Measurements from ENCODE around the gene HPD.
"Not testable (repeated sequence)": the region's sequence is repeated elsewhere in the genome, so short reads cannot be mapped to it uniquely, and the experiment has no call there.

The HPD gene

DNA sequence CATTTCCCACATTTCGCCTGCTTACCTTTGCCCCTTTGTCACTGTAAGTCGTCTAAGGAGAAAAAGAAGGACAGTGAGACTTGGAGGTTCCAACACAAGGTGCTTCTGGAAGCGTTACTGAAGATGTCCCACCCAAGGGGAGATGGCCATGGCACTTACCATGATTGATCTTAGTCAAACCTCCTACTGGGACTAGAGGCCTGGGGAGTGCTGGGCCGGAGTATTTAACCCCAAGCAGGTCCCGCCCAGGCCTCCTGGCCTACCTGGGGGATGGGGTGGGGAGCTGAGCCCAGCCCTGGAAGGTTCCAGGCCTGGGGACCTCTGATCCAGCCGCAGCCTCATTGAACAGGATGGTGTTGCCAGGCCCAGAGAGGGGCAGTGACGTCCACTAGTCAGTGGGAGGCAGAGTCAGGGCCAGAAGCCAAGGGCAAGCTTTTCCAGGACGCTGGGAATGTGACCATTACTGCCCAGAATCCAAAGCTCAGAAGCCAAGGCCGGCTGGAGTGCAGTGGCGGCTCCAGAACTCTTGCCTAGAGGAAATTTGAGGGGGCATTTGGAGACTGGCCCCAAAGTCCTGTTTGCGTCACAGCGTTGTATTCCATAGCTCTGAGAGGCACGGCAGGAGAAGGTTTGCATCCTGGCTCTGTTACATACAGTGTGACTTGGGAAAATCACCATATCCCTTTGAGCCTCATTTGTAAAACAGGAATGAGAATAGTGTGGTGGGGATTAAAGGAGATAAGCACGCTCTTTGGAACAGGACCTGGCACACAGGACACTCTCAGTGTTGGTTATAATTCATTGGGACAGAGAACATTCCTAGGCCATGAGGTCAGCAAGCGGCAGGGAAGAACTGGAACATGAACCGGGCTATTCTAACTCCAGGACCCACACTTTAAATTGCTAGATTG lies at the start of gene HPD:
Gene HPD, minus strand, starts transcription at position 198 of the 911 bp plus-strand sequence. Its CDS starts 36 bp downstream, at position 162.
- DNase-seq = peak; percentile 81

DNA sequence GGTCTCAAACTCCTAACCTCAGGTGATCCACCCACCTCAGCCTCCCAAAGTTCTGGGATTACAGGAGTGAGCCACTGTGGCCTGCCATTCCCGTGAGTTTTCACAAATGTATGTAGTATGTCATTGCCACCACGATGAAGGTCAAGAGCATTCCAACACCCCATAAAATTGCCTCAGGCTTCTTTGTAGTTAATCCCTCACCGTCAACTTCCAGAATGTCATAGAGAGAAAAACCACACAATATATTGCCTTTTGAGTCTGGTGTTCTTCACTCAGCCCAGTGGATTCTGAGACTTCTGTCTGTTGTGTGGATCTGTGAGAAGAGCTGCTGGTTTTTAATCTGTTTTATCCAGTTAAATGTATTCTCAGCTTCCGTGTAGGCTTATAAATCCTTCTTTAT lies 47.1 kb upstream of the HPD start:
- DNase-seq = no peak

DNA sequence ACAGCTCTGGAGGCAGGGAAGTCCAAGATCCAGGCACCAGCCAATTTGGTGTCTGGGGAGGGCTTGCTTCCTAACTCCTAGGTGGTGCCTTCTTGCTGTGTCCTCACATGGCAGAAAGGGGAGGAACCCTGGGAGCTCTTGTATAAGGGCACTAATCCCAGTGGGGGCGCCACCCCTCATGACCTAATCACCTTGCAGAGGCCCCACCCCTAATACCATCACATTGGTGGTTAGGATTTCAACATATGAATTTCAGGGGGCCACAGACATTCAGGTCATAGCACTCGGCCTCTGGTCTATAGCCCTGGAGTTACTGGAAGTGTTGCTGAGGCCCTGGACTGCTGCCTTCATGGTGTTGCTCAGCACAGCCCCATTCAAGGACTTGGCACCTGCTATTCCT lies 44.5 kb upstream of the HPD start:
- no peak for DNase-seq

DNA sequence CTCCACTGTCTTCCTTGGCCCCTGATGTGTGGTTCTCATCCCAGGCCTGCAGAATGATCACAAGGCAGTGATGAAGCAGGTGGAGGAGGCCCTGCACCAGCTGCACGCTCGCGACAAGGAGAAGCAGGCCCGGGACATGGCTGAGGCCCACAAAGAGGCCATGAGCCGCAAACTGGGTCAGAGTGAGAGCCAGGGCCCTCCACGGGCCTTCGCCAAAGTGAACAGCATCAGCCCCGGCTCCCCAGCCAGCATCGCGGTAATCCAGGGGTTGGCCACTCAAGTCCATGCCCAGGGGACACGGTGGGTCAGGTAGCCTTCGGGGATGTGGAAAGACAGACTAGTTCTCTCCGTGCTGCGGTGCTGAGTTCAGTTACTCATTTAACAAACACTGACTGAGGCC lies 40.9 kb upstream of the HPD start:
- DNase-seq = no peak

DNA sequence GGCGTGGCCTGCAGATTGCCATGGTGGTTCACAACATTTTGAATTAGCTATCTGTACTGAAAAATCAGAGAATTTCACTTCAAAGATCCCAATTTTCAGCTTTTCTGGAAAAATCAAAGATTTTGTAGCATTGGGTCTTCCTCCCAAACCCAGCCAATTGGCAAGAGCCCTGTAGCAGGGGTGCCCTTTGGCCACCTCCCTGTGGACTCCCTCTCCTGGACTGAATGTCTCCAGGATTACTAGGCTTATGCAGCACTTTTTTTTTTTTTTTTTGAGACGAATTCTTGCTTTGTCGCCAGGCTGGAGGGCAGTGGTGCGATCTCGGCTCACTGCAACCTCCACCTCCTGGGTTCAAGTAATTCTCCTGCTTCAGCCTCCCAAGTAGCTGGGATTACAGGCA lies 39.6 kb upstream of the HPD start:
- no peak for DNase-seq

DNA sequence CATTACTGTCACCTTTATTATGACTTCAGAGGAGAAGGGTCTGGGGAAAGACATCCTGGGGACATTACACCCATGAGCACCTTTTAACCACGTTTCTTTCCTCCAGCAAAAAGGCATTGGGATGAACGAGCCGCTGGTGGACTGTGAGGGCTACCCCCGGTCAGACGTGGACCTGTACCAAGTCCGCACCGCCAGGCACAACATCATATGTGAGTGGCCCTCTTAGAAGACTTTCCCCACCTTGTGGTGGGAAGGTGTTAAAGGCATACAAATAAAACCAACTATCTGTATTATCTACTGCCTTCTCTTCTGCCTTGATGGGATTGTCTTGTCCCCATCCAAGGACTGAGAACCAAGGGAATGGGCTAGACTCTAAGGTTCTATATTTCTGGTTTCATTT lies 36.0 kb upstream of the HPD start:
- DNase-seq = no peak

- DNase-seq = peak; percentile 63
Observed at GRCh38 chr12:121893961-121894460, 35.4 kb upstream of the HPD start.

DNA sequence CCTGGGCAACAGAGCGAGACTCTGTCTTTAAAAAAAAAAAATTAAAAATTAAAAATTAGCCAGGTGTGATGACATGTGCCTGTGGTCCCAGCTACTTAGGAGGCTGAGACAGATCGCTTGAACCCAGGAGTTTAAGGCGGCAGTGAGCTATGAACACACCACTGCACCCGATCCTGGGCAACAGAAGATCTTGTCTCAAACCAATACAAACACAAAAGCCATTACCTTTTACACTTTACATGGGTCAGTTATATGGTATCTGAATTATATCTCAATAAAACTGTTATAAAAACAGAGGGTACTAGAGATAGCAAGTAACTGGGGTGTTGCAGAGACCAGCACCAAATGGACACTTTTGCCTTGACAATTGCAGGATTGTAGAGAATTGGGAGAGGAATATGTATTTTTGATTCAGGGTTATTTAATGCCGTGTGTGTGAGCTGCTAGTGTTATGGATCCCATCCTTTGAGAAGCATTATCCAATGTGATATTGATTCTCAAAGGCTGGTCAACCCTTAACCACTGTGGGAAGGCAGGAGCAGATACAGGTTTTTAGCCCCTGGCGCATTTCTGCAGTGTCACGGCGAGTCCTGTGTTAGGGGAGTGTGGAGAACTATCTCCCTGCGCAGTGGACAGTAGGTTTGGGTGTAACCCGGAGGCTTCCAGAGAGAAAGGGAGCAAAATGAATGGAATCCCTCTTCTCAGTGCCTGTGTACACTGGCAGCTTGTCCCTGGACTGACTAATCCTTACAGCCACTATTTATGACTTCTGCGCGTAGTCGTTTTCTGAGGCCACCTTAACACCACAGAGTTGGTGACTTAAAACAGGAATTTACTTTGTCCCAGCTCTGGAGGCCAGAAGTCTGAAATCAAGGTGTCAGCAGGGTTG lies 34.3 kb upstream of the HPD start:
- DNase-seq = no peak

DNA sequence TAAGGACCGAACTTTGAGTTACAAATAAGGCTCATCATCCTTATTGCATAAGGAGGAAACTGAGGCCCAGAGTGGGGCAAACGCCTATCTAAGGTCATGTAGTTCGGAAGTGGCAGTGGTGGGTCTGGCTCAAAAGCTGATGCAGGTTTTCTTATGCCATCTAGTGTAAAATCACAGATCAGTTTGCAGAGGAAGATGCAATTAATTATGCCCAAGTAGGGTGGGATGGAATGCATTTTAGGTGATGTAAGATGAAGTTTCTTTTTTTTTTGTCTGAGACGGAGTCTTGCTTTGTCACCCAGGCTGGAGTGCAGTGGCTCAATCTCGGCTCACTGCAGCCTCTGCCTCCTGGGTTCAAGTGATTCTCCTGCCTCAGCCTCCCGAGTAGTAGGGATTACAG lies 31.0 kb upstream of the HPD start:
- not testable (repeated sequence) for DNase-seq

DNA sequence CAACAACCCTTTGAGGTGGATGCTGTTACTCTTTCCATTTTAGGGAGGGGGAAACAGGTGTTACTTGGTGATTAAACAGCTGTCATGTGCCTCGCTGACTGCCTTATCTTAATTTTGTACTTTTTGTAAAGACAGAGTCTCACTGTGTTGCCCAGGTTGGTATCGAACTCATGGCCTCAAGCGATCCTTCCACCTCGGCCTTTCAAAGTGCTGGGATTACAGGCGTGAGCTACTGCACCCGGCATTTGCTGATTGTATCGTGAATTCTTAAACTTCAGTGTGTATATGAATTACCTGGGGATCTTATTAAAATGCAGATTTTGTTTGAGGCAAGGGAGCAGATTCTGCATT lies 30.6 kb upstream of the HPD start:
- DNase-seq = no peak

DNA sequence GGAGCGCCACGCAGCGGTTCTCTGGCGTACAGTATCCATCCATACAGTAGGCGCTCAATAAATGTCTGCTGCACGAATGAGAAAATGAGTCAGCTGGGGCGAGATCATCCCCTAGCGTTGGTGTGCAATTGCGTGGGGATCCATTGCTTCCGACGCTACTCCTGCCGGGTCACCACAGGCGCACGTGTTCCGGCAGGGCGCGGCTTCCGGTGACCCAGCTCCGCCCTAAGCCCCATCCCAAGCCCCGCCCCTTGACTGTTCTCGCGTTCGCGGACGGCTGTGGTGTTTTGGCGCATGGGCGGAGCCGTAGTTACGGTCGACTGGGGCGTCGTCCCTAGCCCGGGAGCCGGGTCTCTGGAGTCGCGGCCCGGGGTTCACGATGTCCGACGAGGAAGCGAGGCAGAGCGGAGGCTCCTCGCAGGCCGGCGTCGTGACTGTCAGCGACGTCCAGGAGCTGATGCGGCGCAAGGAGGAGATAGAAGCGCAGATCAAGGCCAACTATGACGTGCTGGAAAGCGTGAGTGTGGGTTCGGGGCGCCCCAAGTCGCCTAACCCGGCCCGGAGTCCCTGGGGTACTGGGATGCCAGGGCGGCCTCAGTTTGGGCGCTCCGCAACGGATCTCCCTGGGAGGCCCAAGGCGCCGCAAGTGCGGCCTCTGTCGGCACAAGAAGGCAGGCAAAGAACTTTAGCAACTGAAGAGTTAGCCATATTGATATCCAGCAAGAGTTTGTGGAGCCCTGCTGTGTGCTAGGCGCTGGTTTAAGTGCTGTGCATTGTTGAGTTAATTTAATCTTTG lies 30.0 kb upstream of the HPD start, which contains the start of gene PSMD9:
Gene PSMD9, plus strand, starts transcription at position 313 of the 796 bp plus-strand sequence. Its CDS starts 67 bp downstream, at position 380.
- DNase-seq = peak; percentile 99

DNA sequence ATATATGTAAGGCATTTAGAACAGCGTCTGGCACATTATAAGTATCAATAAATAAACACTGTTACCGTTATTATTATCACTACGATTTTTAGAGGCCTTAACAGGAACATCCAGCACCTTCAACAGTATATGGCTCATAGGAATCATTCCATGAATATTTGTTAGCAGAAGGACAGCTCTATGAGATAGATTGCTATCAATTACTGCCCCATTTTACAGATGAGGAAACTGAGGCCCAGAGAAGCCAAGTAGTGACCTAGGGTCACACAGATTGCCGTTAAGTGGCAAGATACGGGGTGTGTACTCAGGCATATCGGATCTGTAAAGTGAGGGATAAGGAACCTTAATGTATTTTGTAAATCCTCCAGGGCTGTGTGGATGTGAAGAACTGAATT lies 29.4 kb upstream of the HPD start:
- no peak for DNase-seq

DNA sequence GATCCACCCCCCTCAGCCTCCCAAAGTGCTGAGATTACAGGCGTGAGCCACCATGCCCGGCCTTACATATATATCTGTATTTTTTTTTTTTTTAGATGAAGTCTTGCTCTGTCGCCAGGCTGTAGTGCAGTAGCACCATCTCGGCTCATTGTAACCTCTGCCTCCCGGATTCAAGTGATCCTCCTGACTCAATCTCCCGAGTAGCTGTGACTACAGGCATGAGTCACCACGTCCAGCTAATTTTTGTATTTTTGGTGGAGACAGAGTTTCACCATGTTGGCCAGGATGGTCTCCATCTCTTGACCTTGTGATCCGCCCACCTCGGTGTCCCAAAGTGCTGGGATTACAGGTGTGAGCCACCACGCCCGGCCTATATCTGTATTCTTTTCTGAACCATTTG lies 26.5 kb upstream of the HPD start:
- DNase-seq = peak; percentile 60

DNA sequence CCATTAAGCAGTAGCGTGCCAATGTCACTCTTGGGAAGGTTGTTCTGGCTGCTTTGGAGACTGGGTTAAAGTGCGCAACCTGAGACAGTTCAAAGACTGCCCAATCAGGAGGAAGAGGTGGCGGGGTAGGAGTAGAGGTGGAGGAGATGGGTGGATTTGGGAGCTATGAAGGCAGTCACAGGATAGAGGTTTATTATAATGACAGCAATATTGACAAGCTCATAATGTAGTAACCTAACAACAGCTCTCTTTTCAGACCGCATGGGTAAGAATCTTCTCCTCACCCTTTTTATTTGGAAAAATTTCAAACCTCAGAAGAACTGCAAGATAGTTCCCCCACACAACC lies 24.6 kb upstream of the HPD start:
- DNase-seq = no peak

DNA sequence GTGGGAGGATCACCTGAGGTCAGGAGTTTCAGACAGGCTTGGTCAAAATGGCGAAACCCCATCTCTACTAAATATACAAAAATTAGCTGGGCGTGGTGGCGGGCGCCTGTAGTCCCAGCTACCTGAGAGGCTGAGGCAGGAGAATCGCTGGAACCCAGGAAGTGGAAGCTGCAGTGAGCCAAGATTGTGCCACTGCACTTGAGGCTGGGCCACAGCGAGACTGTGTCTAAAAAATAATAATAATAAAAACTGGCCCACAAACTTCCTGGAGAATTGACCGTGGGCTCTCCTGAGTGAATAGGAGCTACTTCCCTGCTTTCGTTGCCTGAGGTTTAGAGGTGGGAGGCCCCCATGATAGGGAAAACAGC lies 17.4 kb upstream of the HPD start:
- not testable (repeated sequence) for DNase-seq

DNA sequence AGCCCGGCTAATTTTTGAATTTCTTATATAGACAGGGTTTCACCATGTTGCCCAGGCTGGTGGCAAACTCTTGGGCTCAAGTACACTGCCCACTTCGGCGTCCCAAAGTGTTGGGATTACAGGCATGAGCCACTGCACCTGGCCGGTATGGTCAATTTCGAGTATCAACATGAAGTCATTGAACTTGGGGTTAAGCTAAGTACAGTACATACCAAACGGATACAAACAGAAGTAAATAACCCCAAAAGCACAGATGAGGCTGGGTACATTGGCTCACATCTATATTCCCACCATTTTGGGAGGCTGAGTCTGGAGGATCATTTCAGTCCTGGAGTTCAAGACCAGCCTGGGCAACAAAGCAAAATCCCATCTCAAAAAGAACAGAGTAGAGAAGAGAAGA lies 16.9 kb upstream of the HPD start:
- no peak for DNase-seq

DNA sequence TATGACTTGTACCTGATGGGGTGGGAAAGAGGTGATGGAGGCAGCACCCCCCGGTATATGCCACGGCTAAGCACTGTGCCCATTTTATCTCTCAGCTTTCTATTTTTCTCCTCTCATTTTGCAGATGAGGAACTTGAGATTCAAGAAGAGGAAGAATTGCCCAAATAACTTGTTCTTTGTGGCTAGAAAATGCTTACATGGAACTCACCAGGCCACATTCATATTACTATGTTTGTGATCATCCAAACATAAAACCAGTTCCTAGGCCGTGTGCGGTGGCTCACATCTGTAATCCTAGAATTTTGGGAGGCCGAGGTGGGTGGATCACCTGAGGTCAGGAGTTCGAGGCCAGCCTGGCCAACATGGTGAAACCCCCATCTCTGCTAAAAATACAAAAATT lies 15.4 kb upstream of the HPD start:
- DNase-seq = no peak

GRCh38 chr12:121873216-121873569 lies 14.5 kb upstream of the HPD start:
- DNase-seq = peak; percentile 22

- peak; percentile 98 for DNase-seq
Observed at GRCh38 chr12:121872546-121873215, 14.0 kb upstream of the HPD start.

DNA sequence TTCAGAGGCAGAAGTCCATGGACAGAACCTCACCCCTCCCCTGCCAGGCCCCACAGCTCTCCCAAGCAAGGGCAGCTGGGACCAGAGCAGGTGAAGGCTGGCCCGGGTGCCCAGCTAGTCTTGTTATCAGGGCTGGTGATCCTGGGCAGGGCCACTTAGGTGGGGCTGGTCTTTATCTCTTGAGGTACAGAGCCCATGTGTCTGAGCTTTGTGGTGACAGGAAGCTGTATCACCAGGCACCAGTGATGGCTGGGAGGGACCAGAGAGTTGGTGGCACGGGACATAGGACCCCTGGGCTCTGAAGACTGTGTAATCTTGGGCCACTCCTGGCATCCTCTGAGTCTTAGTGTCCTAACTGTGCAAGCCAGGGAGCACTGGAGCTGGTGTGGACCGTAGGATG lies 12.8 kb upstream of the HPD start:
- DNase-seq = no peak

- not testable (repeated sequence) for DNase-seq
Observed at GRCh38 chr12:121869229-121869628, 10.6 kb upstream of the HPD start.

DNA sequence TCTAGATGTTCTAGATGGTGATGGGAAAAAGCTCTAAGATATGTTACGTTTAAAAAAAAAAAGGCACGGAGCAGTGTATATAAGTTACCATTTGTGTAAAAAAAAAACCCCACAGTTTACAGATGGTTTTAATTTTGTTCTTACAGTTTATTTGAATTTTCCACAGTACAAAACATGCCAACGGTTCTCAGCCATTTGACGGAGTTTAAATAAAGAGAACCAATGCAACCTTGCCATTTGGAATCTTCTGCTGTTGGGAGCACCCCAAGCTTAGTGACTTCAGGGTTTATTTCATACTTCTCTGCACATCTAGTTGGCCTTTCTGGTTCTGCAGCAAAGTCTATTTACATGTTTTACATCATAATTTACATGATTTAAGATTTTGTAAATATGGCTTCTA lies 7.7 kb upstream of the HPD start:
- no peak for DNase-seq

Data from HCEC 1CT (cell line).